Ishikawa (cell line): ENCODE measurements around the gene XKR8.

Experiments used
- CEBPB ChIP-seq: IDR thresholded peaks from 2 replicates; pipeline ENCODE4 v1.6.1; 2012
- CREB1 ChIP-seq: IDR thresholded peaks from 2 replicates; pipeline ENCODE4 v1.6.1; 2012; ENCODE audit warnings: low read depth
- EGR1 ChIP-seq: IDR thresholded peaks from 2 replicates; pipeline ENCODE4 v1.6.1; 2012
- EP300 ChIP-seq: IDR thresholded peaks from 2 replicates; pipeline ENCODE4 v1.6.1; 2012; ENCODE audit warnings: borderline replicate concordance
- FOXM1 ChIP-seq: IDR thresholded peaks from 2 replicates; pipeline ENCODE4 v1.6.1; 2012; ENCODE audit warnings: low read depth, borderline replicate concordance
- NFIC ChIP-seq: IDR thresholded peaks from 2 replicates; pipeline ENCODE4 v1.6.1; 2012
- RAD21 ChIP-seq: IDR thresholded peaks from 2 replicates; pipeline ENCODE4 v1.6.1; 2012; ENCODE audit warnings: low read depth
- TAF1 ChIP-seq: IDR thresholded peaks from 2 replicates; pipeline ENCODE4 v1.6.1; 2012; ENCODE audit warnings: low read depth, mild to moderate bottlenecking
- TCF12 ChIP-seq: IDR thresholded peaks from 2 replicates; pipeline ENCODE4 v1.6.1; 2012; ENCODE audit warnings: low read depth
- TEAD4 ChIP-seq: IDR thresholded peaks from 2 replicates; pipeline ENCODE4 v1.6.1; 2012
- YY1 ChIP-seq: IDR thresholded peaks from 2 replicates; pipeline ENCODE4 v1.6.1; 2012; ENCODE audit warnings: low read depth
- ZBTB7A ChIP-seq: IDR thresholded peaks from 2 replicates; pipeline ENCODE4 v1.6.1; 2012; ENCODE audit warnings: low read depth
- TF ChIP-seq, protein P1 (sequence below): IDR thresholded peaks from 2 replicates; pipeline ENCODE4 v1.6.1; 2012
- TF ChIP-seq, protein P2 (sequence below): IDR thresholded peaks from 2 replicates; pipeline ENCODE4 v1.6.1; 2012; ENCODE audit warnings: low read depth, mild to moderate bottlenecking
- TF ChIP-seq, protein P3 (sequence below): IDR thresholded peaks from 2 replicates; pipeline ENCODE4 v1.6.1; 2012

The XKR8 gene

DNA sequence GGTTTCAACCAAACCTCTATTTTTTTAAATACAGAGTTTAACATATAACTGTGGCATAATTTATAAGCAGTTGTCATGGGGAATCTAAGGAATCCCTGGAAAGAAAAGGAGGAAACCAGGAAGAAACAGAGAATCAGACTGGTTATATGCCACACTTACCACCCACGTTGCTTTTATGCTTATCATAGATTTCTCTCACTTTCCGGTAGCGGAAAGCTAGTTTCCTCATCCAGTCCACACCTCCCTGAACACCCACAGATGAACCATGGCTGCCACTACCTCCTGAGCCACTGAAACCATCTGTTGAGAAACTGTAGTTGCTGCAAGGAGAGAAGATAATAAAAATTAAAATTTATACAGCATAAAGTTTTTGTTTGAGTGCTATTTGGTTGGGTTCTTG is 33.5 kb downstream of the XKR8 start:
- no peak for TF ChIP-seq EGR1
- no peak for TF ChIP-seq EP300
- TF ChIP-seq, protein P1, sequence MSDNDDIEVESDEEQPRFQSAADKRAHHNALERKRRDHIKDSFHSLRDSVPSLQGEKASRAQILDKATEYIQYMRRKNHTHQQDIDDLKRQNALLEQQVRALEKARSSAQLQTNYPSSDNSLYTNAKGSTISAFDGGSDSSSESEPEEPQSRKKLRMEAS: no peak
- no peak for TF ChIP-seq TEAD4
- no peak for TF ChIP-seq YY1
- TF ChIP-seq RAD21: no peak
- TF ChIP-seq NFIC: no peak
- no peak for TF ChIP-seq TAF1
- TF ChIP-seq CREB1: no peak
- no peak for TF ChIP-seq CEBPB
- no peak for TF ChIP-seq FOXM1

DNA sequence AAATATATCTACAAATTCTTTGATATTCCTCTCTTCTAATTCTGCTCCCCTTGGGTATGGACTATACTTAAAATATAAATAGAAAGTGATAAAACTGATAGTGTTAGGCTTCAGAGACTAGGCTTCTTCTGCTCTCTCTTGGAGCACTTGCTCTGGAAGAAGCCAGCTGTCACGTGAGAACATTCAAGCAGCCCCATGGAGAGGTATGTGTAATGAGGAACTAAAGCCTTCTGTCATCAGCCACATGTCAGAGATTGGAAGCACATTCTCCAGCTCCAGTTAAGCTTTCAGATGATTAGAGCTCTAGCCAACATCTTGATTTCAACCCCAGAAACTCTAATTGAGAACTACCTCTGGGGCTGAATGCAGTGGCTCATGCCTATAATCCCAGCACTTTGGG is 34.3 kb downstream of the XKR8 start:
- TF ChIP-seq TAF1: no peak
- TF ChIP-seq, protein P2, sequence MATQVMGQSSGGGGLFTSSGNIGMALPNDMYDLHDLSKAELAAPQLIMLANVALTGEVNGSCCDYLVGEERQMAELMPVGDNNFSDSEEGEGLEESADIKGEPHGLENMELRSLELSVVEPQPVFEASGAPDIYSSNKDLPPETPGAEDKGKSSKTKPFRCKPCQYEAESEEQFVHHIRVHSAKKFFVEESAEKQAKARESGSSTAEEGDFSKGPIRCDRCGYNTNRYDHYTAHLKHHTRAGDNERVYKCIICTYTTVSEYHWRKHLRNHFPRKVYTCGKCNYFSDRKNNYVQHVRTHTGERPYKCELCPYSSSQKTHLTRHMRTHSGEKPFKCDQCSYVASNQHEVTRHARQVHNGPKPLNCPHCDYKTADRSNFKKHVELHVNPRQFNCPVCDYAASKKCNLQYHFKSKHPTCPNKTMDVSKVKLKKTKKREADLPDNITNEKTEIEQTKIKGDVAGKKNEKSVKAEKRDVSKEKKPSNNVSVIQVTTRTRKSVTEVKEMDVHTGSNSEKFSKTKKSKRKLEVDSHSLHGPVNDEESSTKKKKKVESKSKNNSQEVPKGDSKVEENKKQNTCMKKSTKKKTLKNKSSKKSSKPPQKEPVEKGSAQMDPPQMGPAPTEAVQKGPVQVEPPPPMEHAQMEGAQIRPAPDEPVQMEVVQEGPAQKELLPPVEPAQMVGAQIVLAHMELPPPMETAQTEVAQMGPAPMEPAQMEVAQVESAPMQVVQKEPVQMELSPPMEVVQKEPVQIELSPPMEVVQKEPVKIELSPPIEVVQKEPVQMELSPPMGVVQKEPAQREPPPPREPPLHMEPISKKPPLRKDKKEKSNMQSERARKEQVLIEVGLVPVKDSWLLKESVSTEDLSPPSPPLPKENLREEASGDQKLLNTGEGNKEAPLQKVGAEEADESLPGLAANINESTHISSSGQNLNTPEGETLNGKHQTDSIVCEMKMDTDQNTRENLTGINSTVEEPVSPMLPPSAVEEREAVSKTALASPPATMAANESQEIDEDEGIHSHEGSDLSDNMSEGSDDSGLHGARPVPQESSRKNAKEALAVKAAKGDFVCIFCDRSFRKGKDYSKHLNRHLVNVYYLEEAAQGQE: no peak
- TF ChIP-seq, protein P1: no peak

DNA sequence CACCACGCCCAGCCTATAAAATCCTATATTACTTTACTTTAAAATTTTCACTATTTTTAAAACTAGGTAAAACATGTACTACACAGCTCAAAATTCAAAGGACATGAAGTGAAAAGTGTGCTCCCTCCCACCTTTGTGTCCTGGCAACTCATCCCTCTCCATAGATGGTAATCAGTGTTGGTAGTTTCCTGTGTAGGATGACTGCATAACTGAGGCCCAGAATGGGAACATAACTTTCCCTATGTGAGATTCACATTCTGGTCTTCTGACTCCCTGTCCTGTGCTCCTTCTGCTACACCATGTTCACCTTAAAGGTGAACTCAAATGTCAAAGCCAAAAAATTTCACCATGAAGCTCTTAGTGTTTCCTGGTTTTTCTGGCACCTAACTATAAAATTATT is 39.3 kb downstream of the XKR8 start:
- TF ChIP-seq TEAD4 (no peak), EGR1 (no peak), CREB1 (no peak), FOXM1 (no peak), TAF1 (no peak), TCF12 (no peak), EP300 (no peak), ZBTB7A (no peak), CEBPB (no peak), RAD21 (no peak), YY1 (no peak), NFIC (no peak)
- TF ChIP-seq, protein P3, sequence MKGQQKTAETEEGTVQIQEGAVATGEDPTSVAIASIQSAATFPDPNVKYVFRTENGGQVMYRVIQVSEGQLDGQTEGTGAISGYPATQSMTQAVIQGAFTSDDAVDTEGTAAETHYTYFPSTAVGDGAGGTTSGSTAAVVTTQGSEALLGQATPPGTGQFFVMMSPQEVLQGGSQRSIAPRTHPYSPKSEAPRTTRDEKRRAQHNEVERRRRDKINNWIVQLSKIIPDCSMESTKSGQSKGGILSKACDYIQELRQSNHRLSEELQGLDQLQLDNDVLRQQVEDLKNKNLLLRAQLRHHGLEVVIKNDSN: no peak
- TF ChIP-seq, protein P1: no peak

DNA sequence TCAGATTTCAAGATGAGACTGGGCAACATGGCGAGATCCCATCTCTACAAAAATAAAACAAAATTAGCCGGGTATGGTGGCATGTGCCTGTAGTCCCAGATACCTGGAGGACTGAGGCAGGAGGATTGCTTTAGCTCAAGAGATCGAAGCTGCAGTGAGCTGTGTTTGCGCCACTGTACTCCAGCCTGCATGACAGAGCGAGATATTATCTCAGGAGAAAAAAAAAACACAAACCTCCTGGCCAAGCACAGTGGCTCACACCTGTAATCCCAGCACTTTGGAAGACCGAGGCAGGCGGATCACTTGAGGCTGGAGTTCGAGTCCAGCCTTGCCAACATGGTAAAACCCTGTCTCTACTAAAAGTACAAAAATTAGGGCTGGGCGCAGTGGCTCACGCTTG is 42.8 kb downstream of the XKR8 start:
- TF ChIP-seq ZBTB7A: no peak
- TF ChIP-seq, protein P3: no peak
- no peak for TF ChIP-seq CEBPB
- TF ChIP-seq YY1: no peak
- no peak for TF ChIP-seq EGR1
- TF ChIP-seq TAF1: no peak
- no peak for TF ChIP-seq RAD21
- TF ChIP-seq TEAD4: no peak

DNA sequence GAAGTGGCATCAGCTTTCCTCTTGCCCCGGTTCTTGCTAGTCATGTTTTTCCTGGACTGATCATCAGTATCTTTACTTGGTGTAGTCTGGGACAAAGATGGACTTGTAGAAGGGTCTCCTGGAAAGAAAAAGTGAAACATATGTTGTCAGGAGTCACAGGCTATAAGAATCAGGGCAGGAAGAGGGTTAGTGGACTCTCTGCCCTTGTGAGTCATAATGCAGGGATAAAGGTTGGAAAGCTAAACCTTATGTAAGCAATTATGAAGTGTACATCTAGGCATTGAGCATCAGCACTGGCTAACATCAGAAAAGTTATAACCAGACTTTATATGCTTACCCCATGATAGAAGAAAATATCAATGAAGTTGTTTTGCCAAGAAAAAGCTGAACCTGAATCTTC is 51.2 kb downstream of the XKR8 start:
- no peak for TF ChIP-seq TAF1
- TF ChIP-seq, protein P1: no peak
- TF ChIP-seq, protein P2: no peak
- no peak for TF ChIP-seq TEAD4
- no peak for TF ChIP-seq TCF12
- no peak for TF ChIP-seq NFIC
- no peak for TF ChIP-seq CREB1
- no peak for TF ChIP-seq YY1
- TF ChIP-seq ZBTB7A: no peak
- TF ChIP-seq CEBPB: no peak
- TF ChIP-seq, protein P3: no peak
- TF ChIP-seq RAD21: no peak
- no peak for TF ChIP-seq EGR1
- TF ChIP-seq EP300: no peak
- TF ChIP-seq FOXM1: no peak
